ENCODE results near the gene RTP3.

The RTP3 gene

GRCh38 chr3:46497556-46498265 is at the start of gene RTP3:
RTP3 (plus strand) TSS chr3:46497976; CDS start chr3:46498063, 87 bp downstream.
- DNase-seq = no peak

- DNase-seq = no peak
These were observed 49.1 kb upstream of the RTP3 start for GRCh38 chr3:46448721-46449120.

GRCh38 chr3:46449755-46450552 is 47.8 kb upstream of the RTP3 start:
- DNase-seq = no peak

GRCh38 chr3:46453526-46454208 is 44.1 kb upstream of the RTP3 start:
- no peak for DNase-seq

- no peak for DNase-seq
These were observed 43.6 kb upstream of the RTP3 start for GRCh38 chr3:46454209-46454595.

GRCh38 chr3:46454606-46455005 is 43.2 kb upstream of the RTP3 start:
- no peak for DNase-seq

GRCh38 chr3:46455231-46456115 is 42.3 kb upstream of the RTP3 start:
- no peak for DNase-seq

GRCh38 chr3:46456118-46456517 is 41.7 kb upstream of the RTP3 start:
- DNase-seq = no peak

- no peak for DNase-seq
These were observed 37.7 kb upstream of the RTP3 start for GRCh38 chr3:46460051-46460450.

- no peak for DNase-seq
These were observed 35.7 kb upstream of the RTP3 start for GRCh38 chr3:46462111-46462510.

GRCh38 chr3:46462511-46462910 is 35.3 kb upstream of the RTP3 start:
- no peak for DNase-seq

GRCh38 chr3:46463120-46463867 is 34.5 kb upstream of the RTP3 start:
- DNase-seq = no peak

- no peak for DNase-seq
These were observed 33.9 kb upstream of the RTP3 start for GRCh38 chr3:46463868-46464241.

GRCh38 chr3:46464326-46465195 is 33.2 kb upstream of the RTP3 start, which contains the start of gene LTF:
LTF (minus strand) TSS chr3:46464905; CDS start chr3:46464867, 38 bp downstream.
- no peak for DNase-seq

GRCh38 chr3:46465196-46465520 is 32.6 kb upstream of the RTP3 start:
- DNase-seq = no peak

GRCh38 chr3:46466273-46466672 is 31.5 kb upstream of the RTP3 start:
- DNase-seq = peak; percentile 40

- DNase-seq = no peak
These were observed 30.8 kb upstream of the RTP3 start for GRCh38 chr3:46466871-46467403.

- no peak for DNase-seq
These were observed 30.2 kb upstream of the RTP3 start for GRCh38 chr3:46467562-46467961.

GRCh38 chr3:46468753-46469600 is 28.8 kb upstream of the RTP3 start:
- no peak for DNase-seq

All from NCI-H2029 treated with DMSO at 0.1 percent for 48 hours (cell line).